ENCODE data around the gene SHH.
"Not testable (repeated sequence)": the region's sequence is repeated elsewhere in the genome, so short reads cannot be mapped to it uniquely, and the experiment has no call there.

The SHH gene

GRCh38 chr7:155842496-155843265 lies 30.4 kb upstream of the SHH start:
- DNase-seq, result no peak

GRCh38 chr7:155840909-155841308 lies 28.6 kb upstream of the SHH start:
- DNase-seq, result no peak

- no peak for DNase-seq
Measured at GRCh38 chr7:155840262-155840885, 28.1 kb upstream of the SHH start.

GRCh38 chr7:155839461-155839860 lies 27.2 kb upstream of the SHH start:
- no peak for DNase-seq

- not testable (repeated sequence) for DNase-seq
Measured at GRCh38 chr7:155838312-155838711, 26.0 kb upstream of the SHH start.

- no peak for DNase-seq
Measured at GRCh38 chr7:155837126-155837479, 24.8 kb upstream of the SHH start.

GRCh38 chr7:155836216-155837125 lies 24.2 kb upstream of the SHH start:
- no peak for DNase-seq

GRCh38 chr7:155835446-155836215 lies 23.4 kb upstream of the SHH start:
- no peak for DNase-seq

GRCh38 chr7:155834486-155835048 lies 22.3 kb upstream of the SHH start:
- no peak for DNase-seq

- DNase-seq, result no peak
Measured at GRCh38 chr7:155833651-155834050, 21.4 kb upstream of the SHH start.

GRCh38 chr7:155832581-155832981 lies 20.3 kb upstream of the SHH start:
- DNase-seq, result no peak

GRCh38 chr7:155831807-155832524 lies 19.7 kb upstream of the SHH start:
- no peak for DNase-seq

GRCh38 chr7:155830961-155831806 lies 18.9 kb upstream of the SHH start:
- DNase-seq, result no peak

GRCh38 chr7:155829796-155830470 lies 17.7 kb upstream of the SHH start:
- no peak for DNase-seq

GRCh38 chr7:155825336-155825735 lies 13.1 kb upstream of the SHH start:
- no peak for DNase-seq

- DNase-seq, result peak; percentile 26
Measured at GRCh38 chr7:155824227-155824886, 12.1 kb upstream of the SHH start.

GRCh38 chr7:155821851-155822250 lies 9.6 kb upstream of the SHH start:
- no peak for DNase-seq

GRCh38 chr7:155820788-155821187 lies 8.5 kb upstream of the SHH start:
- DNase-seq, result no peak

GRCh38 chr7:155820246-155820645 lies 8.0 kb upstream of the SHH start:
- DNase-seq, result no peak

- DNase-seq, result no peak
Measured at GRCh38 chr7:155819186-155819585, 6.9 kb upstream of the SHH start.
